NCI-H1092 treated with DMSO at 0.1 percent for 48 hours (cell line): ENCODE measurements around the gene OTUD6A.

Experiments used
- DNase-seq: peaks from one replicate; lab custom pipeline; 2025; lab: John Stamatoyannopoulos, UW

OTUD6A gene

GRCh38 chrX:70062076-70062475, at the start of gene OTUD6A:
Gene OTUD6A (plus strand): TSS chrX:70062457. CDS start chrX:70062525, 68 bp downstream.
- no peak for DNase-seq

- no peak for DNase-seq
Measured at GRCh38 chrX:70012756-70013155, 49.5 kb upstream of the OTUD6A start.

GRCh38 chrX:70013466-70014381, 48.5 kb upstream of the OTUD6A start:
- no peak for DNase-seq

GRCh38 chrX:70016513-70016912, 45.7 kb upstream of the OTUD6A start:
- DNase-seq = no peak

GRCh38 chrX:70022616-70023015, 39.6 kb upstream of the OTUD6A start:
- no peak for DNase-seq

- no peak for DNase-seq
Measured at GRCh38 chrX:70025464-70025863, 36.8 kb upstream of the OTUD6A start.

GRCh38 chrX:70026112-70026850, 36.0 kb upstream of the OTUD6A start:
- DNase-seq = no peak

GRCh38 chrX:70026851-70027200, 35.4 kb upstream of the OTUD6A start:
- DNase-seq = no peak

GRCh38 chrX:70029863-70030262, 32.4 kb upstream of the OTUD6A start:
- no peak for DNase-seq

GRCh38 chrX:70030301-70030767, 31.9 kb upstream of the OTUD6A start:
- DNase-seq = peak; percentile 25

- DNase-seq = no peak
Measured at GRCh38 chrX:70032792-70033191, 29.5 kb upstream of the OTUD6A start.

GRCh38 chrX:70033348-70034051, 28.8 kb upstream of the OTUD6A start:
- DNase-seq = peak; percentile 20

GRCh38 chrX:70034646-70035045, 27.6 kb upstream of the OTUD6A start:
- no peak for DNase-seq

GRCh38 chrX:70038515-70038914, 23.7 kb upstream of the OTUD6A start:
- DNase-seq = no peak

GRCh38 chrX:70038951-70039350, 23.3 kb upstream of the OTUD6A start:
- peak; percentile 0 for DNase-seq

- DNase-seq = no peak
Measured at GRCh38 chrX:70039758-70040157, 22.5 kb upstream of the OTUD6A start.

GRCh38 chrX:70041993-70042392, 20.3 kb upstream of the OTUD6A start:
- no peak for DNase-seq

- DNase-seq = no peak
Measured at GRCh38 chrX:70042399-70043371, 19.6 kb upstream of the OTUD6A start.

GRCh38 chrX:70043685-70044084, 18.6 kb upstream of the OTUD6A start:
- no peak for DNase-seq

GRCh38 chrX:70044541-70045245, 17.6 kb upstream of the OTUD6A start:
- DNase-seq = no peak

- DNase-seq = no peak
Measured at GRCh38 chrX:70046978-70047377, 15.3 kb upstream of the OTUD6A start.
